DOHH2 (cell line): ENCODE measurements around the gene UROC1.

Experiments used
- EZH2phosphoT487 ChIP-seq: fragments of 200-600 bp; sonication (generic); IDR thresholded peaks from 2 replicates; pipeline ENCODE4 v1.6.1; 2017; ENCODE audit warnings: borderline replicate concordance, mild to moderate bottlenecking, antibody characterized with exemption, low read length, moderate library complexity, mixed read lengths
- TF ChIP-seq, protein P1 (sequence below): fragments of 200-600 bp; sonication (generic); IDR thresholded peaks from one replicate; pipeline ENCODE4 v1.5.1; 2014; ENCODE audit warnings: antibody characterized with exemption, mild to moderate bottlenecking, low read depth, low read length; ENCODE audit not compliant: poor library complexity, severe bottlenecking

- TF ChIP-seq, protein P1, sequence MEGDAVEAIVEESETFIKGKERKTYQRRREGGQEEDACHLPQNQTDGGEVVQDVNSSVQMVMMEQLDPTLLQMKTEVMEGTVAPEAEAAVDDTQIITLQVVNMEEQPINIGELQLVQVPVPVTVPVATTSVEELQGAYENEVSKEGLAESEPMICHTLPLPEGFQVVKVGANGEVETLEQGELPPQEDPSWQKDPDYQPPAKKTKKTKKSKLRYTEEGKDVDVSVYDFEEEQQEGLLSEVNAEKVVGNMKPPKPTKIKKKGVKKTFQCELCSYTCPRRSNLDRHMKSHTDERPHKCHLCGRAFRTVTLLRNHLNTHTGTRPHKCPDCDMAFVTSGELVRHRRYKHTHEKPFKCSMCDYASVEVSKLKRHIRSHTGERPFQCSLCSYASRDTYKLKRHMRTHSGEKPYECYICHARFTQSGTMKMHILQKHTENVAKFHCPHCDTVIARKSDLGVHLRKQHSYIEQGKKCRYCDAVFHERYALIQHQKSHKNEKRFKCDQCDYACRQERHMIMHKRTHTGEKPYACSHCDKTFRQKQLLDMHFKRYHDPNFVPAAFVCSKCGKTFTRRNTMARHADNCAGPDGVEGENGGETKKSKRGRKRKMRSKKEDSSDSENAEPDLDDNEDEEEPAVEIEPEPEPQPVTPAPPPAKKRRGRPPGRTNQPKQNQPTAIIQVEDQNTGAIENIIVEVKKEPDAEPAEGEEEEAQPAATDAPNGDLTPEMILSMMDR: no peak
- no peak for TF ChIP-seq EZH2phosphoT487
These were observed 25.0 kb upstream of the UROC1 start for GRCh38 chr3:126542340-126543241.
